Adrenal gland (tissue), 12 donors: Measurements from ENCODE around the gene SP6. TPM values are rescaled to one million over a fixed set of nuclear protein-coding genes. Genes with fewer than 3 reads are reported as not detected.
A peak's percentile ranks its signal among the peaks of the same experiment; 100 is the strongest.

Experiments used
- DNase-seq, 7 donors: peaks; one replicate each; pipeline ENCODE4 v3.0.0-alpha.2; 2019 to 2020
- H3K27ac ChIP-seq, 5 donors: fragments of 200-600 bp; sonication (generic) in 4 of 5; 1 replicate in 3 of 5; 2 replicates in 2 of 5; pipeline versions ENCODE4 v1.5.1 to v1.8.0; 2016 to 2020; ENCODE audit warnings: mild to moderate bottlenecking in 1 of 5
- H3K27me3 ChIP-seq: fragments of 200-600 bp; 2 replicates; pipeline ENCODE4 v1.8.0; 2021
- H3K36me3 ChIP-seq, 2 donors: fragments of 200-600 bp; replicated peaks in 1 of 2; 1 replicate in 1 of 2; 2 replicates in 1 of 2; pipeline versions ENCODE4 v1.5.1 to v1.8.0; 2018 to 2022
- H3K4me1 ChIP-seq, 2 donors: fragments of 200-600 bp; replicated peaks in 1 of 2; 1 replicate in 1 of 2; 2 replicates in 1 of 2; pipeline versions ENCODE4 v1.5.1 to v1.8.0; 2018 to 2021
- H3K4me3 ChIP-seq, 4 donors: fragments of 200-600 bp; sonication (generic) in 3 of 4; one replicate each; pipeline ENCODE4 v1.5.1; 2016 to 2018
- H3K9me3 ChIP-seq, 3 donors: fragments of 200-600 bp; sonication (generic) in 1 of 3; replicated peaks in 1 of 3; 1 replicate in 2 of 3; 2 replicates in 1 of 3; pipeline versions ENCODE4 v1.5.1 to v1.8.0; 2016 to 2021
- CTCF ChIP-seq, 6 experiments: fragments of 450-650 bp in 4 of 6; fragments of 200-600 bp in 2 of 6; sonication (generic) in 1 of 6; IDR thresholded peaks; 1 replicate in 5 of 6; 2 replicates in 1 of 6; pipeline versions ENCODE4 v1.5.1 to v1.8.0; 2016 to 2021; ENCODE audit warnings: antibody characterized with exemption in 6 of 6, mild to moderate bottlenecking in 2 of 6, moderate library complexity in 1 of 6
- POLR2A ChIP-seq, 2 donors: fragments of 450-650 bp; IDR thresholded peaks; one replicate each; pipeline ENCODE4 v1.6.1; 2017; ENCODE audit warnings: antibody characterized with exemption in 2 of 2, mild to moderate bottlenecking in 2 of 2, moderate library complexity in 1 of 2
- WGBS, 4 donors: extraction: QIAGEN DNeasy Blood & Tissue Kit in 2 of 4; methylation state at CpG; one replicate each; pipeline versions ENCODE4 v1.1.5 to v1.1.7; 2013 to 2017; 5-methylcytosine and 5-hydroxymethylcytosine counted together
- intact Hi-C, 2 donors: fragments of 100-400 bp; cut with DNase I; formaldehyde crosslinking; loops; one replicate each; pipeline versions ENCODE4 v1.14.1 to v1.15.0; 2022 to 2023
- polyA plus RNA-seq, 3 donors: library from polyadenylated mRNA; stranded (reverse); fragments of 200-250 nt in 2 of 3; fragments of 350-450 nt in 1 of 3; fragmentation: Illumina TruSeq in 1 of 3; extraction: RNeasy Lipid Tissue Mini Kit (QIAGEN cat#74804) in 1 of 3; gene quantifications; one replicate each; pipeline ENCODE4 v1.2.3, GENCODE V29; 2013 to 2014
- total RNA-seq, 9 donors: library from RNA; depleted of rRNA in 4 of 9; stranded (reverse); fragments of >200 nt in 4 of 9; fragments of 120-200 nt in 1 of 9; fragmentation: NEBNext Ultra II Directional in 1 of 9; extraction: Animal tissue kit (Norgen Biotek cat#: 25700) in 1 of 9; gene quantifications; one replicate each; pipeline versions ENCODE4 v1.1.0 to v1.2.4, GENCODE V29; 2013 to 2023
- donor health status: healthy with polysubstance abuse.
- donor health status: Bipolar disorder and iron deficiency.
- donor health status: DM: yes; HTN: yes; CAD: no.
- donor health status: DM: no; HTN: no; CAD: no.
- donor health status: DM: no; HTN: no; CAD: no.
- donor health status: DM: yes; HTN: yes; CAD: no.

The SP6 gene
- total and polyA plus RNA-seq, 12 donors, result 0.06 to 3.5 (median 1.0) TPM

- intact Hi-C loops, result loop anchor here in 1 of 2 donors (10.0 kb wide), 1 partner anchor 137 kb away; no protein-coding TSS in a partner anchor
- Histone ChIP-seq H3K27me3 (peaks cover 2% of the 10 kb centered on the region), H3K27ac (no peak overlapping the region), H3K4me1 (no peaks in the 10 kb centered on the region), H3K4me3 (no peak overlapping the region), H3K36me3 (no peaks in the 10 kb centered on the region), H3K9me3 (no peaks in the 10 kb centered on the region)
- DNase-seq, result no peak
- TF ChIP-seq CTCF (IDR thresholded peaks at IDR 0.05) (no peak), POLR2A (IDR thresholded peaks at IDR 0.05) (no peak)
- 33 to 49% (median 37%) methylated on average over 5 to 6 of the region's 6 CpGs for WGBS, 4 donors
Measured at GRCh38 chr17:47801906-47802305, 49.1 kb downstream of the SP6 start.

- Histone ChIP-seq H3K27ac (no peak overlapping the region), H3K4me3 (no peak overlapping the region), H3K27me3 (peaks cover 8% of the 10 kb centered on the region), H3K36me3 (no peaks in the 10 kb centered on the region), H3K9me3 (no peaks in the 10 kb centered on the region), H3K4me1 (no peaks in the 10 kb centered on the region)
- WGBS, 4 donors, result 77 to 88% (median 86%) methylated on average over 4 of the region's 4 CpGs
- no peak for DNase-seq
- TF ChIP-seq POLR2A (IDR thresholded peaks at IDR 0.05) (no peak), CTCF (IDR thresholded peaks at IDR 0.05) (no peak)
- intact Hi-C loops, result loop anchor here in 1 of 2 donors (10.0 kb wide), 1 partner anchor 136 kb away; no protein-coding TSS in a partner anchor
Measured at GRCh38 chr17:47801176-47801765, 49.7 kb downstream of the SP6 start.

GRCh38 chr17:47800686-47801085 lies 50.3 kb downstream of the SP6 start:
- 80 to 91% (median 89%) methylated on average over 10 to 12 of the region's 12 CpGs for WGBS, 4 donors
- intact Hi-C loops, result loop anchor here in 1 of 2 donors (10.0 kb wide), 1 partner anchor 136 kb away; no protein-coding TSS in a partner anchor
- no peak for DNase-seq
- H3K27ac ChIP-seq, result no peak overlapping the region
- H3K36me3 ChIP-seq, result no peaks in the 10 kb centered on the region
- H3K9me3 ChIP-seq, result no peaks in the 10 kb centered on the region
- H3K4me1 ChIP-seq, result no peaks in the 10 kb centered on the region
- peaks cover 9% of the 10 kb centered on the region for H3K27me3 ChIP-seq
- TF ChIP-seq POLR2A (IDR thresholded peaks at IDR 0.05), result no peak
- TF ChIP-seq CTCF (IDR thresholded peaks at IDR 0.05), result no peak
- no peak overlapping the region for H3K4me3 ChIP-seq

GRCh38 chr17:47797797-47798196 lies 53.2 kb downstream of the SP6 start:
- WGBS, 4 donors, result 49 to 71% (median 58%) methylated on average over 2 of the region's 2 CpGs
- Histone ChIP-seq H3K27me3 (peaks cover 12% of the 10 kb centered on the region), H3K36me3 (no peaks in the 10 kb centered on the region), H3K4me1 (no peaks in the 10 kb centered on the region), H3K4me3 (no peak overlapping the region), H3K27ac (no peak overlapping the region), H3K9me3 (no peaks in the 10 kb centered on the region)
- intact Hi-C loops, result no loop called here
- peak in 1 of 7 donors; percentile 2 for DNase-seq
- TF ChIP-seq CTCF (IDR thresholded peaks at IDR 0.05) (no peak), POLR2A (IDR thresholded peaks at IDR 0.05) (no peak)

Other genes starting within 250 kb of the SP6 start
- 100 to 1,000 TPM; 159 to 352 (median 248) TPM for gene KPNB1, start 201.2 kb downstream of the SP6 start, total RNA-seq
- gene KPNB1, start 201.2 kb downstream of the SP6 start, polyA plus RNA-seq, result 100 to 1,000 TPM in 1 of 3 donors, 10 to 100 TPM in 2; 41.5 to 339 (median 45.3) TPM
- gene TBKBP1, start 157.0 kb downstream of the SP6 start, total RNA-seq, result 10 to 100 TPM in 4 of 9 donors, 1 to 10 TPM in 5; 3.9 to 15.9 (median 9.8) TPM
- gene TBKBP1, start 157.0 kb downstream of the SP6 start, polyA plus RNA-seq, result 10 to 100 TPM in 2 of 3 donors, 1 to 10 TPM in 1; 5.7 to 63.9 (median 18.6) TPM
- 1 to 10 TPM in 1 of 9 donors, under 1 TPM in 6, not detected in 2; 0.06 to 2.0 (median 0.55) TPM for gene TBX21, start 117.9 kb downstream of the SP6 start, total RNA-seq
- under 1 TPM; 0.18 to 0.48 (median 0.20) TPM for gene TBX21, start 117.9 kb downstream of the SP6 start, polyA plus RNA-seq
- 1 to 10 TPM; 3.3 to 9.8 (median 5.9) TPM for gene OSBPL7, start 29.4 kb downstream of the SP6 start, total RNA-seq
- 10 to 100 TPM in 1 of 3 donors, 1 to 10 TPM in 2; 2.0 to 22.4 (median 7.3) TPM for gene OSBPL7, start 29.4 kb downstream of the SP6 start, polyA plus RNA-seq
- 10 to 100 TPM; 29.0 to 72.5 (median 52.6) TPM for gene MRPL10, start 19.6 kb downstream of the SP6 start, total RNA-seq
- gene MRPL10, start 19.6 kb downstream of the SP6 start, polyA plus RNA-seq, result 10 to 100 TPM; 37.6 to 41.1 (median 38.5) TPM
- gene LRRC46, start 19.5 kb downstream of the SP6 start, total RNA-seq, result under 1 TPM in 6 of 9 donors, not detected in 3; 0.11 to 0.81 (median 0.28) TPM
- gene LRRC46, start 19.5 kb downstream of the SP6 start, polyA plus RNA-seq, result 1 to 10 TPM; 1.6 to 2.3 (median 1.9) TPM
- 10 to 100 TPM; 18.3 to 53.7 (median 38.4) TPM for gene SCRN2, start 9.9 kb downstream of the SP6 start, total RNA-seq
- gene SCRN2, start 9.9 kb downstream of the SP6 start, polyA plus RNA-seq, result 100 to 1,000 TPM in 2 of 3 donors, 1 to 10 TPM in 1; 6.3 to 136 (median 121) TPM
- gene SP2, start 45.1 kb upstream of the SP6 start, total RNA-seq, result 10 to 100 TPM in 5 of 9 donors, 1 to 10 TPM in 4; 1.8 to 20.8 (median 11.1) TPM
- gene SP2, start 45.1 kb upstream of the SP6 start, polyA plus RNA-seq, result 10 to 100 TPM in 1 of 3 donors, 1 to 10 TPM in 2; 4.5 to 21.1 (median 8.0) TPM
- gene PNPO, start 90.4 kb upstream of the SP6 start, total RNA-seq, result 10 to 100 TPM; 20.8 to 91.5 (median 56.1) TPM
- 10 to 100 TPM; 19.7 to 36.1 (median 23.8) TPM for gene PNPO, start 90.4 kb upstream of the SP6 start, polyA plus RNA-seq
- under 1 TPM in 1 of 9 donors, not detected in 8; 0.19 TPM for gene PRR15L, start 106.7 kb upstream of the SP6 start, total RNA-seq
- gene PRR15L, start 106.7 kb upstream of the SP6 start, polyA plus RNA-seq, result under 1 TPM in 2 of 3 donors, not detected in 1; 0.03 to 0.24 TPM
- 100 to 1,000 TPM in 5 of 9 donors, 10 to 100 TPM in 4; 42.8 to 200 (median 100) TPM for gene CDK5RAP3, start 120.0 kb upstream of the SP6 start, total RNA-seq
- gene CDK5RAP3, start 120.0 kb upstream of the SP6 start, polyA plus RNA-seq, result 100 to 1,000 TPM in 2 of 3 donors, 10 to 100 TPM in 1; 76.1 to 733 (median 478) TPM
- gene COPZ2, start 186.6 kb upstream of the SP6 start, total RNA-seq, result 10 to 100 TPM; 16.3 to 60.1 (median 39.5) TPM
- 10 to 100 TPM; 33.4 to 53.6 (median 47.9) TPM for gene COPZ2, start 186.6 kb upstream of the SP6 start, polyA plus RNA-seq
- gene NFE2L1, start 197.2 kb upstream of the SP6 start, total RNA-seq, result 100 to 1,000 TPM in 8 of 9 donors, 10 to 100 TPM in 1; 62.0 to 432 (median 273) TPM
- 100 to 1,000 TPM in 2 of 3 donors, 10 to 100 TPM in 1; 77.9 to 403 (median 164) TPM for gene NFE2L1, start 197.2 kb upstream of the SP6 start, polyA plus RNA-seq